H9 (cell line): Measurements from ENCODE around the gene GALNT2. TPM values are rescaled to one million over a fixed set of nuclear protein-coding genes. Genes with fewer than 3 reads are reported as not detected.
A peak's percentile ranks its signal among the peaks of the same experiment; 100 is the strongest.

Experiments
- DNase-seq: peaks from one replicate; pipeline ENCODE4 v3.0.0-alpha.2; 2017
- H2AFZ ChIP-seq: one replicate; pipeline ENCODE4 v1.6.1; 2013; ENCODE audit warnings: mild to moderate bottlenecking, low read length, control low read depth, moderate library complexity
- H2AK5ac ChIP-seq: 2 replicates; pipeline ENCODE4 v1.6.1; 2013; ENCODE audit warnings: low read length, control low read depth, mixed read lengths; ENCODE audit not compliant: insufficient read length
- H2BK120ac ChIP-seq: one replicate; pipeline ENCODE4 v1.6.1; 2013; ENCODE audit warnings: low read depth, mild to moderate bottlenecking, low read length, control low read depth, inconsistent platforms; ENCODE audit not compliant: poor library complexity, severe bottlenecking
- H2BK12ac ChIP-seq: 2 replicates; pipeline ENCODE4 v1.6.1; 2013; ENCODE audit warnings: low read length, control low read depth, mixed read lengths, low read depth; ENCODE audit not compliant: insufficient read length
- H2BK15ac ChIP-seq: 2 replicates; pipeline ENCODE4 v1.6.1; 2013; ENCODE audit warnings: low read depth, low read length, control low read depth
- H2BK20ac ChIP-seq: one replicate; pipeline ENCODE4 v1.6.1; 2013; ENCODE audit warnings: low read depth, mild to moderate bottlenecking, low read length, control low read depth, inconsistent platforms; ENCODE audit not compliant: poor library complexity, severe bottlenecking
- H2BK5ac ChIP-seq: 2 replicates; pipeline ENCODE4 v1.6.1; 2013; ENCODE audit warnings: low read length, control low read depth, mixed read lengths; ENCODE audit not compliant: insufficient read length
- H3K14ac ChIP-seq: 2 replicates; pipeline ENCODE4 v1.6.1; 2013; ENCODE audit warnings: low read length, control low read depth; ENCODE audit not compliant: insufficient read depth
- H3K18ac ChIP-seq: 2 replicates; pipeline ENCODE4 v1.6.1; 2013; ENCODE audit warnings: low read depth, mild to moderate bottlenecking, mixed read lengths, low read length, control low read depth; ENCODE audit not compliant: insufficient read length
- H3K23ac ChIP-seq: 2 replicates; pipeline ENCODE4 v1.6.1; 2013; ENCODE audit warnings: low read length, control low read depth, mixed read lengths, low read depth; ENCODE audit not compliant: insufficient read length
- H3K23me2 ChIP-seq: 2 replicates; pipeline ENCODE4 v1.6.1; 2013; ENCODE audit warnings: low read depth, mild to moderate bottlenecking, mixed read lengths, low read length, control low read depth; ENCODE audit not compliant: insufficient read length, poor library complexity, severe bottlenecking
- H3K27ac ChIP-seq: 2 replicates; pipeline ENCODE4 v1.5.1; 2013; ENCODE audit warnings: low read length, control low read depth, mixed read lengths, low read depth; ENCODE audit not compliant: insufficient read length
- H3K27me3 ChIP-seq: 2 replicates; pipeline ENCODE4 v1.6.1; 2013; ENCODE audit warnings: low read length, control low read depth, inconsistent platforms; ENCODE audit not compliant: insufficient read depth
- H3K4ac ChIP-seq: 2 replicates; pipeline ENCODE4 v1.6.1; 2013; ENCODE audit warnings: low read depth, mild to moderate bottlenecking, control low read depth, inconsistent platforms, low read length, moderate library complexity
- H3K4me1 ChIP-seq: 2 replicates; pipeline ENCODE4 v1.6.1; 2013; ENCODE audit warnings: low read length, control low read depth, inconsistent platforms; ENCODE audit not compliant: insufficient read depth
- H3K4me2 ChIP-seq: 2 replicates; pipeline ENCODE4 v1.6.1; 2013; ENCODE audit warnings: low read length, control low read depth, mixed read lengths; ENCODE audit not compliant: insufficient read length, insufficient read depth
- H3K56ac ChIP-seq: 2 replicates; pipeline ENCODE4 v1.6.1; 2013; ENCODE audit warnings: low read depth, mild to moderate bottlenecking, mixed read lengths, low read length, control low read depth; ENCODE audit not compliant: insufficient read length
- H3K79me1 ChIP-seq: 2 replicates; pipeline ENCODE4 v1.6.1; 2013; ENCODE audit warnings: low read depth, mild to moderate bottlenecking, moderate library complexity, low read length, control low read depth, inconsistent platforms; ENCODE audit not compliant: insufficient read depth, poor library complexity, severe bottlenecking
- H3K79me2 ChIP-seq: 2 replicates; pipeline ENCODE4 v1.6.1; 2013; ENCODE audit warnings: low read length, control low read depth, inconsistent platforms; ENCODE audit not compliant: insufficient read depth
- H3K9ac ChIP-seq: 2 replicates; pipeline ENCODE4 v1.6.1; 2013; ENCODE audit warnings: low read length, control low read depth, mixed read lengths; ENCODE audit not compliant: insufficient read length; ENCODE audit errors: extremely low read depth
- H3K9me3 ChIP-seq: one replicate; pipeline ENCODE4 v1.6.1; 2013; ENCODE audit warnings: low read depth, low read length, inconsistent platforms; ENCODE audit not compliant: control insufficient read depth
- H3T11ph ChIP-seq: one replicate; pipeline ENCODE4 v1.6.1; 2013; ENCODE audit warnings: mild to moderate bottlenecking, low read length, control low read depth, inconsistent platforms
- H4K20me1 ChIP-seq: one replicate; pipeline ENCODE4 v1.6.1; 2013; ENCODE audit not compliant: control insufficient read depth, insufficient read length, insufficient read depth
- H4K5ac ChIP-seq: 2 replicates; pipeline ENCODE4 v1.6.1; 2013; ENCODE audit warnings: low read depth, mild to moderate bottlenecking, mixed read lengths, low read length, control low read depth; ENCODE audit not compliant: insufficient read length
- H4K8ac ChIP-seq: replicated peaks from 2 replicates; pipeline ENCODE4 v1.6.1; 2013; ENCODE audit warnings: low read length, control low read depth, mixed read lengths, low read depth; ENCODE audit not compliant: insufficient read length
- H4K91ac ChIP-seq: 2 replicates; pipeline ENCODE4 v1.6.1; 2013; ENCODE audit warnings: low read depth, mild to moderate bottlenecking, moderate library complexity, mixed read lengths, low read length, control low read depth; ENCODE audit not compliant: insufficient read length
- H3K27ac Mint-ChIP-seq, 3 experiments: 2 replicates in 2 of 3; 3 replicates in 1 of 3; pipeline ENCODE4 v1.8.0; 2020 to 2021; ENCODE audit warnings: mixed read lengths in 3 of 3, mild to moderate bottlenecking in 1 of 3, moderate library complexity in 1 of 3
- H3K27me3 Mint-ChIP-seq: 2 replicates; pipeline ENCODE4 v1.8.0; 2021; ENCODE audit warnings: low read depth, mild to moderate bottlenecking, moderate library complexity, mixed read lengths
- H3K36me3 Mint-ChIP-seq, 3 experiments: 2 replicates in 2 of 3; 3 replicates in 1 of 3; pipeline ENCODE4 v1.8.0; 2020 to 2021; ENCODE audit warnings: low read depth in 3 of 3, mixed read lengths in 3 of 3; ENCODE audit not compliant: insufficient read depth in 1 of 3
- H3K4me1 Mint-ChIP-seq, 2 experiments: 2 replicates each; pipeline ENCODE4 v1.8.0; 2020; ENCODE audit warnings: mixed read lengths in 2 of 2
- H3K4me3 Mint-ChIP-seq, 2 experiments: 2 replicates in 1 of 2; 3 replicates in 1 of 2; pipeline ENCODE4 v1.8.0; 2020 to 2021; ENCODE audit warnings: mild to moderate bottlenecking in 2 of 2, mixed read lengths in 2 of 2, moderate library complexity in 1 of 2
- H3K9me3 Mint-ChIP-seq, 2 experiments: 2 replicates in 1 of 2; 3 replicates in 1 of 2; pipeline ENCODE4 v1.8.0; 2020; ENCODE audit warnings: mild to moderate bottlenecking in 2 of 2, mixed read lengths in 2 of 2, moderate library complexity in 1 of 2
- CTCF ChIP-seq: fragments of 200-600 bp; sonication (generic); conservative IDR thresholded peaks from 3 replicates; pipeline ENCODE4 v1.8.0; 2021; ENCODE audit warnings: antibody characterized with exemption, mild to moderate bottlenecking
- WGBS: extraction: QIAGEN DNeasy Blood & Tissue Kit; methylation state at CpG from one replicate; pipeline ENCODE4 v1.1.7; 2013; ENCODE audit warnings: missing lambda C conversion rate, low lambda C conversion rate, mixed read lengths; ENCODE audit not compliant: insufficient read length; ENCODE audit errors: extremely low coverage; 5-methylcytosine and 5-hydroxymethylcytosine counted together
- total RNA-seq: library from RNA; stranded (reverse); gene quantifications from 2 replicates; pipeline ENCODE4 v1.2.1, GENCODE V29; 2021

Gene GALNT2
- total RNA-seq, 1 experiment from 2014 or later, result 57.6 TPM

GRCh38 chr1:230163719-230164118 is 96.7 kb downstream of the GALNT2 start:
- no peak overlapping the region for H2BK120ac ChIP-seq
- no peaks in the 10 kb centered on the region for H3K23me2 ChIP-seq
- no peaks in the 10 kb centered on the region for H3K4me1 ChIP-seq
- H3K4me2 ChIP-seq, result no peak overlapping the region
- no peak overlapping the region for H2AFZ ChIP-seq
- peak; percentile 17 for DNase-seq
- no peaks in the 10 kb centered on the region for H4K20me1 ChIP-seq
- no peak overlapping the region for H2BK15ac ChIP-seq
- no peaks in the 10 kb centered on the region for H3K27me3 Mint-ChIP-seq
- H3K79me1 ChIP-seq, result peaks cover 3% of the 10 kb centered on the region
- WGBS, result no CpG with 5 or more reads among the region's 3 CpGs
- no peak overlapping the region for H3K27ac ChIP-seq
- no peak overlapping the region for H2AK5ac ChIP-seq
- no peak overlapping the region for H3K4me3 Mint-ChIP-seq
- H3K4ac ChIP-seq, result no peak overlapping the region
- H3K14ac ChIP-seq, result no peak overlapping the region
- no peak overlapping the region for H2BK12ac ChIP-seq
- no peaks in the 10 kb centered on the region for H3K9me3 ChIP-seq
- no peak overlapping the region for H4K8ac ChIP-seq
- H4K5ac ChIP-seq, result no peak overlapping the region
- H2BK20ac ChIP-seq, result no peak overlapping the region
- peaks cover 5 to 13% of the 10 kb centered on the region in 2 experiments for H3K9me3 Mint-ChIP-seq
- no peak overlapping the region for H3T11ph ChIP-seq
- H3K79me2 ChIP-seq, result no peaks in the 10 kb centered on the region; the same call in 1 of the 2 replicates
- H2BK5ac ChIP-seq, result no peak overlapping the region
- no peak overlapping the region for H3K56ac ChIP-seq
- H3K4me1 Mint-ChIP-seq, result peaks cover 11 to 17% of the 10 kb centered on the region in 2 experiments
- peaks cover 4 to 12% (median 6%) of the 10 kb centered on the region in 3 experiments for H3K36me3 Mint-ChIP-seq
- H3K27me3 ChIP-seq, result no peaks in the 10 kb centered on the region
- no peak for TF ChIP-seq CTCF
- H4K91ac ChIP-seq, result no peak overlapping the region
- no peak overlapping the region; a peak in 1 of 7 replicates for H3K27ac Mint-ChIP-seq
- H3K18ac ChIP-seq, result no peak overlapping the region
- H3K23ac ChIP-seq, result no peak overlapping the region
- H3K9ac ChIP-seq, result no peak overlapping the region
